IPS-15b (cell line): Measurements from ENCODE around the gene DGKE.

Experiments
- H3K27me3 ChIP-seq: one replicate; pipeline ENCODE4 v1.6.1; 2013; ENCODE audit warnings: low read length; ENCODE audit not compliant: control insufficient read depth, insufficient read depth
- H3K36me3 ChIP-seq: one replicate; pipeline ENCODE4 v1.6.1; 2013; ENCODE audit warnings: low read length; ENCODE audit not compliant: control insufficient read depth, insufficient read depth
- H3K4me1 ChIP-seq: one replicate; pipeline ENCODE4 v1.6.1; 2013; ENCODE audit warnings: mild to moderate bottlenecking, low read length; ENCODE audit not compliant: control insufficient read depth, insufficient read depth
- H3K4me3 ChIP-seq: one replicate; pipeline ENCODE4 v1.5.1; 2013; ENCODE audit warnings: low read depth, low read length
- H3K9ac ChIP-seq: one replicate; pipeline ENCODE4 v1.6.1; 2013; ENCODE audit warnings: low read depth, mild to moderate bottlenecking, low read length
- H3K9me3 ChIP-seq: one replicate; pipeline ENCODE4 v1.6.1; 2013; ENCODE audit warnings: mild to moderate bottlenecking, low read length; ENCODE audit not compliant: control insufficient read depth, insufficient read depth

The DGKE gene

DNA sequence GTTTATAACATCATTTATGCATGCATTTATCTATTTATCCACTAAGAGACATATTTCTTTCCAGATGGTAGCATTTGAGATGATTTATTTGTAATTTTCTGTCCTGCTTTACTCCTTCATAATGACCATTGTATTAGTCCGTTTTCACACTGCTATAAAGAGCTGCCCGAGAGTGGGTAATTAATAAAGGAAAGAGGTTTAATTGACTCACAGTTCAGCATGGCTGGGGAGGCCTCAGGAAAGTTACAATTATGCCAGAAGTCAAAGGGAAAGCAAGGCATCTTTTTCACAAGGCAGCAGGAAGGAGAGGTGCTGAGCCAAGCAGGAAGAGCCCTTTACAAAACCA is 51.3 kb downstream of the DGKE start:
- no peak overlapping the region for H3K9ac ChIP-seq
- H3K4me3 ChIP-seq = no peak overlapping the region
- peaks cover 13% of the 10 kb centered on the region for H3K36me3 ChIP-seq
- peaks cover 5% of the 10 kb centered on the region for H3K9me3 ChIP-seq
- H3K4me1 ChIP-seq = no peaks in the 10 kb centered on the region
- H3K27me3 ChIP-seq = no peaks in the 10 kb centered on the region

DNA sequence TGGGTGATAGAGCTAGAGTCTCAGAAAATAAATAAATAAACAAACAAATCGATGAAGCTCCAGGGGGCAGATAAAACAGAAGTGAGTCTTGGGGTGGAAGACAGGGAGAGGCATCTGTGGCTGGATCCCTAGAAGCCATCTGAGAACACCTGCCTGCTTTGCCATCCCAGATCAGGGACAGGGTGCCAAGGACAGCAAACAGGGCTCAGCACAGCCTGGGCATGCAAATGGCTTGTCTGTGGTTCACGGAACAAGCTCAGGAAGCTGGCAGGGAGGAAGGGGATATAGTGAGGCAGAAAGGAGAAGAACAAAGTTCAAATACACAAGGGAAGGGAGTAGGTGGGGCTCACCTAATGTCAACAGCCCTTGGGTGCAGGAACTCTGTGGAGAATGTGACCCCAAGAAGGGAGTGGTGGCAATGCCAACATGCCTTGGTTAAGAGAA is 52.4 kb downstream of the DGKE start:
- Histone ChIP-seq H3K36me3 (peaks cover 22% of the 10 kb centered on the region), H3K9me3 (peaks cover 5% of the 10 kb centered on the region), H3K9ac (no peak overlapping the region), H3K4me3 (no peak overlapping the region), H3K4me1 (no peaks in the 10 kb centered on the region), H3K27me3 (no peaks in the 10 kb centered on the region)

DNA sequence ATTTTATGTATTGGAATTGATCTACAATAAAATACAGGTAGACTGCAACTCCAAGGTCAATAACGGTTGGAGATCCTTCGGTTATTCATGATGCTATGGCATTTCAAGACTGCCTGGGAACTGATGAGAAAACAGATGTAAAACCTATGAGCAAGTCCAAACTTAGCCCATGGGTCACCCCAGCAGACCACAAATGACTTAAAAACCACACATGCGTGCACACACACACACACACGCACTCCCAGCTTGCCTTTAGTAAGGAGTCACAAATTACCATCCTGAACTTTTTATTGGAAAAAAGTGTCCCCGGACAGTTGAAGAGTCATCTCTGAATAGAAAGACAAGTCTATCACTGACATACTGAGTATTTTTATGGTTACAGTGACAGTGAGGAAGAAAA is 53.2 kb downstream of the DGKE start:
- Histone ChIP-seq H3K36me3 (peaks cover 25% of the 10 kb centered on the region), H3K4me1 (no peaks in the 10 kb centered on the region), H3K9ac (no peak overlapping the region), H3K4me3 (no peak overlapping the region), H3K27me3 (no peaks in the 10 kb centered on the region), H3K9me3 (peaks cover 5% of the 10 kb centered on the region)

DNA sequence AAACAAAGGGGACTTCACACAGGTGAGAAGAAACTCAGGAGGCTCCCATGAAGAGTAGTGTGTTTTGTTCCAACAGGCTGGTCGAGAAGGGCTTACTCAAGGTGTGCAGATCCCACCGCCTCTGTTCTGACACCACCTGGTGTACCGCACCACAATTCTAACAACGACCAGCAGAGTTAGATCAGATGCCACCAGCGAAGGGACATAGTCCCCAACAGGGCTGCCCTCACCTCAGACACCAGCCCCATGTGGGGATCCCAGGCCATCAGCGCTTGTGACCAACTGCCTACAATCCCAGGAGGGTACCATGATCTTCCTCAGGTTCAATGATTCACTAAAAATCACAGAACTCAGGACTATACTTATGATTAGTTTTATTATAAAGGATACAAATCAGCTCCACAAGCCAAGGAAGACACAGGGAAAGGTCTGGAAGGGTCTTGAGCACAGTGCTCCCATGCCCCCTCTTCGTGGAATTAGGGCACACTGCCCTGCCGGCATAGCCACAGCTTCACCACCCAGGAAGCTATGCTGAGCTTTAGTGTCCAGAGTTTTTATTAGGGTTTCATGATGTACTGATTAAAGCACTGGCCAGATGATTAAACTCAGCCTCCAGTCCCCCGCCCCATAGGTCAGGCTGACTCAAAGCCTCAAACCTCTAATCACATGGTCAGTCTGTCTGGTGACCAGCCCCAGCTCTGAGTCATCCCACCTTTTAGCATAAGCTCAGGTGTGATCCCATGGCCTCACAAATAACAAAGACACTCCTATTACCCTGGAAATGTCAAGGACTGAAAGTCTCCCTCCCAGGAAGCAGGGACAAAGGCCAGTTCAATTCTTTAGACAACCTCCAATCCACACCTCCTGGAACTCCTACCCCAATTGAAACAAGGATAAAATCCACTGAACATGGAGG is 53.9 kb downstream of the DGKE start:
- H3K4me3 ChIP-seq = no peak overlapping the region
- no peaks in the 10 kb centered on the region for H3K4me1 ChIP-seq
- H3K36me3 ChIP-seq = peaks cover 25% of the 10 kb centered on the region
- peaks cover 5% of the 10 kb centered on the region for H3K9me3 ChIP-seq
- no peak overlapping the region for H3K9ac ChIP-seq
- H3K27me3 ChIP-seq = no peaks in the 10 kb centered on the region

DNA sequence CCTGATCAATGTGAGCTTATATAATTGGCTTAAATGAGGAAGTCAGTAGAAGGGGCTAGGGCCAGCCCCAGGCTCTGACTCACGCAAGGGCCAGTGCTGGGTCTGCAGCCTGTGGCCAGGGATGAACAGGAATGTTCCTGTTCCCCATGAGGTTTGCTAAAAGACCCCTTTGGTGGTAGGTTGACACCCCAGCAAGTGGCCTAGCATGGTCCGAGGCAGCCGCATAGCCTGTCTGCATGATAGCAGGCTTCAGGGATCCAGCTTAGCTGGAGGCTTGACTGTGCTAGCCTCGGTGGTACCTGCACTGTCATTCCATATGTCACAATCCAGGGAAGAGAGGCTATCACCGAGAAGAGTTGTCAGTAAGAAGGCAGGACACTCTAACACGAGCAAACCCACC is 56.4 kb downstream of the DGKE start:
- peaks cover 5% of the 10 kb centered on the region for H3K9me3 ChIP-seq
- H3K9ac ChIP-seq = no peak overlapping the region
- no peaks in the 10 kb centered on the region for H3K27me3 ChIP-seq
- peaks cover 33% of the 10 kb centered on the region for H3K36me3 ChIP-seq
- no peaks in the 10 kb centered on the region for H3K4me1 ChIP-seq
- H3K4me3 ChIP-seq = no peak overlapping the region

DNA sequence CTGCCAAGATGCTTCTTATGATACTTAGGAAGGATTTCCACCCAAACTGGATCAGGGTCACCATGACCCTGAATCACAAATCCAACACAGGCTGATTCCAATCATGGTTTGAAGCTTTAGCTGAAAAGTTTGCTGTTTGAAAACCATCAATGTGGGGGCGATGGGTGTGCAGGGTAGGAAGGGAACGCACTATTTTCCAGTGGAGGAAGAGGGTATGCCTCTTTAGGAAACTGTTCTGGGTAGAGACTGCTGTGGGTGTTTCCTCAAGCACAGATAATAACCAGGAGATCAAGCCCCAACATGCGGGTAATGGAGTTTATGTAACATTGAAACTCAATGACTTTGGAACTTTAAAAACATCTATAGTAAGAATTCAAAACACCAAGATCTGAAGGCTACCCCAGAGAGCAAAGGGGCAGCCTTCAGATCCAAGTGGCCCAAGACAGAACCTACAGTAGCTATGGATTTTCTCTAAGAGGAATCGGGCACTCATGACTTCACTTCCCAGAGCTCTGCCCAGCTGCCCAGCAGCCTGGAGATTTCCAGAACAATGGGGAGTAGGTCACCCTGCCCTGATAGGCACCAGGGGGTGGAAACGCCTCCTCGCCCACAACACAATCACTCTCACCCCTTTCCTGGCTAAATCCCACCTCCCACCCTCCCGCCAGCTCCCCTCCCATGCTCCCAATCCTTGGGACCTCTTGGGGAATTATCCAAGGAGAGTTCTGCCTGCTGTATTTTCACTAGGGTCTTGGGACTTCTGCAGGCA is 57.1 kb downstream of the DGKE start:
- Histone ChIP-seq H3K4me3 (no peak overlapping the region), H3K36me3 (peaks cover 33% of the 10 kb centered on the region), H3K9ac (no peak overlapping the region), H3K4me1 (no peaks in the 10 kb centered on the region), H3K9me3 (peaks cover 5% of the 10 kb centered on the region), H3K27me3 (no peaks in the 10 kb centered on the region)

DNA sequence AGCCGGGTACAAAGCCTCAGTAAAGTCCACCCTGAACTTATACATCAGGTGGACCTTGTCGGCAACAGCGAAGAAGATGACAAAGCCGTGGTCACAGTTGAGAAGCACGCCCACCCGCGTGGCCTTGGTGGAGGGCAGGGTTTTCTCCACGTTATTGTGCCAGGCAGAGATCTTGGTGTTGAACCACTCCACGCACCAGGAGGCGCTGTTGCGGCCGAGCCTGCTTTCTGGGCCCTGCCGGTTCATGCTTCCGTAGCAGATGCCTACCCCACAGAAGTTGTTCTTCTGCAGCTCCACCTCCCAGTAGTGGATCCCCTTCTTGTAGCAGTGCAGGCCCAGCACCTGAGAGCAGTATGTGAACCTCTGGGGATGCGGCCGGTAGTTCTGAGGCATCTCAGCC is 57.8 kb downstream of the DGKE start:
- H3K9me3 ChIP-seq = peaks cover 5% of the 10 kb centered on the region
- H3K27me3 ChIP-seq = no peaks in the 10 kb centered on the region
- H3K36me3 ChIP-seq = peaks cover 28% of the 10 kb centered on the region
- H3K9ac ChIP-seq = no peak overlapping the region
- no peaks in the 10 kb centered on the region for H3K4me1 ChIP-seq
- H3K4me3 ChIP-seq = no peak overlapping the region

DNA sequence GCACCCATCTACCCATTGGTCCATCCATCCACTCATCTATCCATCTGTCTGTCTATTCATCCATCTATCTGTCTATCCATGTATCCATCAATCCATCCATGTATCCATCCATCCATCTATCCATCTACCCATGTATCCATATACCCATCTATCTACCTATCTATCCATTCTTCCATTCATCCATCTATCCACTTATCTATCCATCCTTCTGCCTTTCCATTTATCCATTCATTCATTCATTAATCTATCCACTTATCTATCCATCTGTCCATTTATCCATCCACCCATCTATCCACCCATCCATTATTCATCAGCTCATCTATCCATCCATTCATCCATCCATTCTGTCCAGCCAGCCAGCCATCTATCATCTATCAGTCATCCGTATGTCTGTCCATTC is 58.4 kb downstream of the DGKE start:
- no peak overlapping the region for H3K9ac ChIP-seq
- no peak overlapping the region for H3K4me3 ChIP-seq
- H3K27me3 ChIP-seq = no peaks in the 10 kb centered on the region
- H3K4me1 ChIP-seq = no peaks in the 10 kb centered on the region
- H3K9me3 ChIP-seq = peaks cover 5% of the 10 kb centered on the region
- peaks cover 25% of the 10 kb centered on the region for H3K36me3 ChIP-seq

DNA sequence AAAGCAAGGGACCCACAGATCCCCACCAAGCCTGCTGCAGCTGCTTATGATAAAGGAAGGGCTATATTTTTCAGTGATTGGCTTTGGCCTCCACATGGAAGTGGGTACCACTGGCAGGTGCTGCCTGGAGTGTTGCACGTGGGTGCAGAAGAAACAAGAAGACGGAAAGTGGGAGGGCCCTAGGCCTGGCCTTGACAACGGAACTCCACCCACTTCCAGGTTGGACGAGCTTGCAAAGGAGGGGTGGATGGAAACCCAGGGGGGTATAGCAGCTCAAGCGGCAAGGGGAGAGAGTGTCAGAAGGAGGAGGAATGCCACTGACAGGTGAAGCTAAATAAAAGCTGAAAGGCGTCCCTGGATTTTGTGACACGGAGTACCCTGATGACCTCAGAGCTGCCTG is 59.6 kb downstream of the DGKE start:
- Histone ChIP-seq H3K4me1 (no peaks in the 10 kb centered on the region), H3K36me3 (peaks cover 24% of the 10 kb centered on the region), H3K27me3 (no peaks in the 10 kb centered on the region), H3K4me3 (no peak overlapping the region), H3K9ac (no peak overlapping the region), H3K9me3 (no peaks in the 10 kb centered on the region)

DNA sequence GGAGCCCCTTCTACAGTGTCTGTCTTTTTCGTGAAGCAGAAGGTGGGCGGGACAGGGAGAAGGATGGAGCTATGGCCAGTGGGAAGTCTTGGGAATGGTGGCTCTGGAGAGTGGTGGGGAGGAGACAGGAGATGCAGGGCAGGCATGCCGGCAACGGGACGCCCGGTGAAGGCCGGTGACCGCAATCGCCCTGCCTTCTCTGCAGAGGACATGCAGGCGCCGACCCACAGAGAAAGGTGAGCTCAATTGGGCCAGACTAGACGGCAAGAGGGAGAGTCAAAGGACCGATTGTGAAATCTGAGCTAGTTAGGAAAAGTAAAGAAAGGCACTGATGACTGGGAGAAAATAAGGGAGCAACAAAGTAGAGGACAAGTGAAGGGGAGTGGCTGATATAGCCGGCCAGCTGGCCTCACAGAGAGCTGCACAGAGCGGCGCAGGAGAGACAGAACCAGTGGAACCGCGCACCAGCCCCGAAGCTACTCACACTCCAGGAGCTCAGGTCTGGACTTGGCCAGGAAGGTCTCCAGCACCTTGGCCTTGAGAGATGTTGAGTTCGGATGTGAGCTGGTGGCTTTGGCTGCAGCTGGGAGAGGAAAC is 61.0 kb downstream of the DGKE start:
- Histone ChIP-seq H3K36me3 (peaks cover 31% of the 10 kb centered on the region), H3K4me1 (no peaks in the 10 kb centered on the region), H3K27me3 (no peaks in the 10 kb centered on the region), H3K4me3 (no peak overlapping the region), H3K9ac (no peak overlapping the region), H3K9me3 (no peaks in the 10 kb centered on the region)

DNA sequence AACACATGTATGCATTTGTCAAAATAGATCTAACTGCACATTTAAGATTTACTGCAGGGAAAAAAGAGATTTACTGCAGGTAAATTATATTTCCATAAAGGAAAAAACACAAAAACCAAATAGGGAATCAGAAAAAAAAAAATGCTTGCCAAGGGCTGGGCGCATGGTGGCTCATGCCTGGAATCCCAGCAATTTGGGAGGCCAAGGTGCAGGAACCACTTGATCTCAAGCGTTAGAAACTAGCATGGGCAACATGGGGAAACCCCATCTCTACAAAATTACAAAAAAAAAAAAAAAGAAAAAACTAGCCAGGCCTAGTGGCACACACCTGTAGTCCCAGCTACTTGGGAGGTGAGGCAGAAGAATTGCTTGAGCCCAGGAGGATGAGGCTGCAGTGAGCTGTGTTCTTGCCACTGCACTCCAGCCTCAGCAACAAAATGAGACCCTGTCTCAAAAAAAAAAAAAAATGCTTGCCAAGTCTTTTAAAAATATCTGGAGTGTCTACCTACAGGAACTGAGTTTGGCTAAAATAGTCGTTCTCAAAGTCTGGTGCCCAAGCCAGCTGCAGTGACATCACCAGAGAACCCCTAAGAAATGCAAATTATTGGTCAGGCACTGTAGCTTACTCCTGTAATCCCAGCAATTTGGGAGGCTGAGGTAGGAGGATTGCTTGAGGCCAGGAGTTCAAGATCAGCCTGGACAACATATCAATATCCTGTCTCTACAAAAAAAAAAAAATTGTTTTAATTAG is 62.4 kb downstream of the DGKE start:
- Histone ChIP-seq H3K4me3 (no peak overlapping the region), H3K4me1 (no peaks in the 10 kb centered on the region), H3K36me3 (peaks cover 24% of the 10 kb centered on the region), H3K27me3 (no peaks in the 10 kb centered on the region), H3K9ac (no peak overlapping the region), H3K9me3 (no peaks in the 10 kb centered on the region)
